ENCODE results near the gene OR51B2. TPM values are rescaled to one million over a fixed set of nuclear protein-coding genes. Genes with fewer than 3 reads are reported as not detected.
A peak's percentile ranks its signal among the peaks of the same experiment; 100 is the strongest.
"Not testable (repeated sequence)": the region's sequence is repeated elsewhere in the genome, so short reads cannot be mapped to it uniquely, and the experiment has no call there.

Gene OR51B2
- total RNA-seq, 1 donor from 2014 or later = 0.80 TPM

GRCh38 chr11:5313326-5314023 is 10.6 kb downstream of the OR51B2 start:
- not testable (repeated sequence) for DNase-seq (ENCODE audit: low read depth)

DNA sequence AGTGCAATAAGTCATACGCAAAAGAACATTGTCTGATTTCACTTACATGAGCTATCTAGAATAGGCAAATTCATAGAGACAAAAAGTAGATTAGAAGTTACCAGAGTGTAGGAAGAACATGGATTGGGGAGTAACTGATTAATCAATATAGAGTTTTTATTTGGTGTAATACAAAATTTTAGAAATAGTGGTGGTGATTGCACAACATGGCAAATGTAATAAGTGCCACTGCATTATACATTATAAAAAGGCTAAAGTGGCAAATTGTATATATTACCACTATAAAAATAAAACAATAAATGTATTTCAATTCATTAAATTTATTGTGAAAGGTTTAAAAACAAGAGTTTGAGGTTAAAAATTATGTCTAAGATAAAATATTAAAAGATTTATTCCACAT is 13.7 kb downstream of the OR51B2 start:
- DNase-seq (ENCODE audit: low read depth) = no peak

GRCh38 chr11:5307256-5308019 is 16.7 kb downstream of the OR51B2 start:
- DNase-seq (ENCODE audit: low read depth) = no peak

- no peak for DNase-seq (ENCODE audit: low read depth)
Measured at GRCh38 chr11:5304046-5304445, 20.1 kb downstream of the OR51B2 start.

- DNase-seq (ENCODE audit: low read depth) = no peak
Measured at GRCh38 chr11:5303626-5304025, 20.5 kb downstream of the OR51B2 start.

DNA sequence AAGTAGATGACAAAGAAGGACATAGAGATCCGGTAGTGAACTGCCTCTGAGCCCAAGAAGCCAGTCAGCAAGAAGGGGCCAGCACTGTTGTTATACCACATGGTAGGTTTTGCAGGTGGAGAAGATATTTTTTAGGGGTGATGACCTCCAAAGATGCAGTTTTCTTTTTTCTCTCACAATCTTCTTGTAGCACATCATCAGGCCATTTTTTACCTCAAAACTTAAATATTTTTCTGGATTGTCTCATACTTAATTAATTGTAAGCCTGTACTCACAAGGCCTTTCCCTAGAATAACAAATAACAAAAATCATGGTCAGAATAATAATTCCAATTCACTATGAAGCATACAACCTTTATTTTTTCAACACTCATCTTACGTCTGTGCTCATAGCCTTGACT is 22.3 kb downstream of the OR51B2 start, which contains the start of gene OR51B4:
Gene OR51B4 (minus strand): TSS at position 101 of the 400 bp plus-strand sequence. CDS start 0 bp downstream, at position 101.
- no peak for DNase-seq (ENCODE audit: low read depth)

DNA sequence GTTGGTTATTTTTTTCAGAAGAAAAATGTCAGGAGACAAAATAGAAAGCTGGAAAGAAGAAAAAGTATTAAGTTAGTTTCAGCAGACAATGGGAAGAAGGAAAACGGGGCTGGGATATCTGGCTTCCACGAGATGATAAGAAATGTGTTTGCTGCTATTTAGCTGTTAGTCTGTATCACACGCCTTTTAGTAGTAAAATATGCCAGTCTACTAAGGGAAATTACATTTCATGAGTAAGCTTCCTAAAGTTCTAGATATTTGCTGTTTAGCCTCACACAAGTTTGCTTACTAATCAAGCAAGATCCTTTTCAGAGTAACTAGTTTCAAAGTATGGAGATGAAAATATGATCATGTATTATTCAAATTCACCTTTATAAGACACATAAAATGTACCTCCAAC is 23.8 kb downstream of the OR51B2 start:
- no peak for DNase-seq (ENCODE audit: low read depth)

- DNase-seq (ENCODE audit: low read depth) = no peak
Measured at GRCh38 chr11:5298451-5298850, 25.6 kb downstream of the OR51B2 start.

- no peak for DNase-seq (ENCODE audit: low read depth)
Measured at GRCh38 chr11:5297721-5298323, 26.3 kb downstream of the OR51B2 start.

DNA sequence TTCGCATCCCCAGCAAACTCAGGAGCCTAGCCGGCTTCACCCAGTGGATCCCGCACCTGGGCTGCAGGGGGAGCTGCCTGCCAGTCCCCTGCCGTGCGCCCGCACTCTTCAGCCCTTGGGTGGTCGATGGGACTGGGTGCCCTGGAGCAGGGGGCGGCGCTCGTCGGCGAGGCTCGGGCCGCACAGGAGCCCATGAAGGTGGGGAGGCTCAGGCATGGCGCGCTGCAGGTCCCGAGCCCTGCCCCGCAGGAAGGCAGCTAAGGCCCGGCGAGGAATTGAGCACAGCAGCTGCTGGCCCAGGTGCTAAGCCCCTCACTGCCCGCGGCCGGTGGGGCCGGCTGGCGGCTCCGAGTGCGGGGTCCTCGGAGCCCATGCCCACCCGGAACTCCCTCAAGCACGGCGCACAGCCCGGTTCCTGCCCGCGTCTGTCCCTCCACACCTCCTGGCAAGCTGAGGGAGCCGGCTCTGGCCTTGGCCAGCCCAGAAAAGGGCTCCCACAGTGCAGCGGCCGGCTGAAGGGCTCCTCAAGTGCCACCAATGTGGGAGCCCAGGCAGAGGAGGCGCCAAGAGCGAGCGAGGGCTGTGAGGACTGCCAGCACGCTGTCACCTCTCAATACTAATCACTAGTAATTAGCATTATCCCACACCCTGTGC is 29.6 kb downstream of the OR51B2 start:
- DNase-seq (ENCODE audit: low read depth) = not testable (repeated sequence)

GRCh38 chr11:5293028-5293427 is 31.1 kb downstream of the OR51B2 start:
- DNase-seq (ENCODE audit: low read depth) = no peak

GRCh38 chr11:5291207-5291838 is 32.8 kb downstream of the OR51B2 start:
- peak; percentile 21 for DNase-seq (ENCODE audit: low read depth)

GRCh38 chr11:5290106-5290505 is 34.0 kb downstream of the OR51B2 start:
- DNase-seq (ENCODE audit: low read depth) = no peak

GRCh38 chr11:5289696-5290095 is 34.4 kb downstream of the OR51B2 start:
- no peak for DNase-seq (ENCODE audit: low read depth)

- DNase-seq (ENCODE audit: low read depth) = no peak
Measured at GRCh38 chr11:5288906-5289550, 35.1 kb downstream of the OR51B2 start.

- DNase-seq (ENCODE audit: low read depth) = peak; percentile 2
Measured at GRCh38 chr11:5288108-5288905, 35.8 kb downstream of the OR51B2 start.

- DNase-seq (ENCODE audit: low read depth) = no peak
Measured at GRCh38 chr11:5286901-5287300, 37.2 kb downstream of the OR51B2 start.

- no peak for DNase-seq (ENCODE audit: low read depth)
Measured at GRCh38 chr11:5286351-5286750, 37.7 kb downstream of the OR51B2 start.

DNA sequence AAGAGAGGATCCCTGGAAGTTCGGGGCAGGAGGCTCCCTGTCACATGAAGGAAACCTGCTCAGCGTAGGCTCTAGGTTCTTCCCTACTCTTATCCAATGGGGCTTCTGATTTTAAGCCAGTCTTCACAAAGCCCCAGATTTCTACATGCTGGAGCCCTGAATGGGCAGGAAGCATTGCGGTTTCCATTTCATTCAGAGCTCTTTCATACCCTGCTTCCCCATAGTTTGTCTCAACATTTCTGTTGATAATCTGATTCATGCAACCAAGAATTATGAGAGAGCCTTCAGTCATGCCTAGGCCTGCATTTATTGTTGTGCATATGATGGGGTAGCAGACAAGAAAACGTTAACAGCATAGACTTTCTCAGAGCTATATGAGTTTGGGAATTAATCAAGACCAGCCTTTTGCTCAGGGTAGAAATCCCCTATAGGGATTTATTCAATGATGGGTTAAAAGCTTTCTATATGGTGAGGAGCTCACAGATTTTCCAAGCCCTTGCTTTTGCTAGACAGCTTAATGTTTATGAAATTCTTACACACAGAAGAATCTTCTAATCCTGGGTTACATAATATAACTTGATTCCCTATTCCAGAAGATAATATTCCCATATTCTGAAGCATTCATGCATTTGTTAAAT is 38.3 kb downstream of the OR51B2 start:
- DNase-seq (ENCODE audit: low read depth) = no peak
